Measurements from ENCODE around the gene PUS10.
A peak's percentile ranks its signal among the peaks of the same experiment; 100 is the strongest.
"Not testable (repeated sequence)": the region's sequence is repeated elsewhere in the genome, so short reads cannot be mapped to it uniquely, and the experiment has no call there.

Gene PUS10, protein sequence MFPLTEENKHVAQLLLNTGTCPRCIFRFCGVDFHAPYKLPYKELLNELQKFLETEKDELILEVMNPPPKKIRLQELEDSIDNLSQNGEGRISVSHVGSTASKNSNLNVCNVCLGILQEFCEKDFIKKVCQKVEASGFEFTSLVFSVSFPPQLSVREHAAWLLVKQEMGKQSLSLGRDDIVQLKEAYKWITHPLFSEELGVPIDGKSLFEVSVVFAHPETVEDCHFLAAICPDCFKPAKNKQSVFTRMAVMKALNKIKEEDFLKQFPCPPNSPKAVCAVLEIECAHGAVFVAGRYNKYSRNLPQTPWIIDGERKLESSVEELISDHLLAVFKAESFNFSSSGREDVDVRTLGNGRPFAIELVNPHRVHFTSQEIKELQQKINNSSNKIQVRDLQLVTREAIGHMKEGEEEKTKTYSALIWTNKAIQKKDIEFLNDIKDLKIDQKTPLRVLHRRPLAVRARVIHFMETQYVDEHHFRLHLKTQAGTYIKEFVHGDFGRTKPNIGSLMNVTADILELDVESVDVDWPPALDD

GRCh38 chr2:61017556-61018317 lies at the start of gene PUS10, which contains the start of gene PEX13:
Gene PUS10, minus strand, starts transcription at chr2:61018255. Its CDS starts 6,365 bp downstream, at chr2:61011890.
Gene PEX13, plus strand, starts transcription at chr2:61017720. Its CDS starts 40 bp downstream, at chr2:61017760.
- peak; percentile 47 for DNase-seq

GRCh38 chr2:61065714-61066709 lies 48.0 kb upstream of the PUS10 start, which contains the start of gene SANBR:
Gene SANBR, plus strand, starts transcription at chr2:61065871. Its CDS starts 4,480 bp downstream, at chr2:61070351.
- DNase-seq: peak; percentile 84

GRCh38 chr2:61059382-61059781 lies 41.3 kb upstream of the PUS10 start:
- DNase-seq: no peak

DNA sequence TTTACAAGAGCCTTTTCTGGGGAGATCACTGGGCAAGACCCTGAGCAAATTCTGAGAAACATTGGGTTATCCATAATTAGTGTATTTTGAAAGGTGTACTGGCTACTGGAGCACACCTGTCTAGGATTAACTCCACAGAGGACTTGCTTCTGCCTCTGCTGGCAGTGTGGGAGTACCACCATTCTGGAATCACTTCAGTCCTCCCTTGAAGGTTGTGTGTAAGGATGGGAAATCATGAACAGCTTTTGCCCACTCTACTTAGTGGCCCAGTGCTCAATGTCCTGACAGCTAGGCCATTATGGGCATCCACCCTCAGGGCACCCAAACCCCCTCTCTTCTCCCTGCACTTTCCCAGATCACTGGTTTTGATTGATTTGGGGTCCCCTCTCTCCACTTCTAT lies 39.5 kb upstream of the PUS10 start:
- DNase-seq: no peak

- DNase-seq: peak; percentile 6
Observed at GRCh38 chr2:61055557-61055956, 37.5 kb upstream of the PUS10 start.

GRCh38 chr2:61045999-61046398 lies 27.9 kb upstream of the PUS10 start:
- no peak for DNase-seq

DNA sequence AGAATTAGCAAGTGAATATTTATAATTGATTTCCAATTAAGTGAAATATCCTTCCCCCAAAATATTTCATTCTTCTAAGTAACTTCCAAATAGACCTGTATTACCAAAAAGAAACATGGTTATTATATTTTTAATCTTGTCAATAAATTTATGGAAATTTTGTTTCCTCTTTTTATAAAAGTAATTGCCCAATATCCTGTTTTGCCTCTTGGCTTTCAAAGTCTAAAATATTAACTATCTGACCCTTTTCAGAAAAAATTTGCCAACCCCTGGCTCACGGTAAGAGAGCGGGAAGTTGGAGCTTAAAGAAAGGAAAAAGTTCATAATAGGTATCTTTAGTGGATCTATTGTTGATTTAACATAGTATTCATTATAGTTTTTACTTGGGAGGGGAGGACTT lies 27.2 kb upstream of the PUS10 start:
- DNase-seq: no peak

- DNase-seq: no peak
Observed at GRCh38 chr2:61044636-61045035, 26.6 kb upstream of the PUS10 start.

- DNase-seq: no peak
Observed at GRCh38 chr2:61042807-61043206, 24.8 kb upstream of the PUS10 start.

- DNase-seq: not testable (repeated sequence)
Observed at GRCh38 chr2:61036643-61037042, 18.6 kb upstream of the PUS10 start.

- DNase-seq: not testable (repeated sequence)
Observed at GRCh38 chr2:61034592-61034991, 16.5 kb upstream of the PUS10 start.

GRCh38 chr2:61029533-61029932 lies 11.5 kb upstream of the PUS10 start:
- DNase-seq: no peak

- DNase-seq: no peak
Observed at GRCh38 chr2:61023670-61024069, 5.6 kb upstream of the PUS10 start.

DNA sequence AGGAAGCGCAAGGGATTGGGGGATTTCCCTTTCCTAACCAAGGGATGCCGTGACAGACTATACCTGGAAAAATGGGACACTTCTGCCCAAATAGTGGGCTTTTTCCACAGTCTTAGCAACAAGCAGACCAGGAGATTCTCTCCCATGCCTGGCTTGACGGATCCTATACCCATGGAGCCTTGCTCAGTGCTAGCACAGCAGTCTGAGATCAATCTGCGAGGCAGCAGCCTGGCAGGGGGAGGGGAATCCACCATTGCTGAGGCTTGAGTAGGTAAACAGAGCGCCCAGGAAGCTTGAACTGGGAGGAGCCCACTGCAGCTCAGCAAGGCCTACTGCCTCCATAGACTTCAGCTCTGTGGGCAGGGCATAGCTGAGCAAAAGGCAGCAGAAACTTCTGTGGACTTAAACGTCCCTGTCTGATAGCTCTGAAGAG lies 3.2 kb upstream of the PUS10 start:
- DNase-seq: no peak

- DNase-seq: no peak
Observed at GRCh38 chr2:61018798-61019197, 743 bp upstream of the PUS10 start.

DNA sequence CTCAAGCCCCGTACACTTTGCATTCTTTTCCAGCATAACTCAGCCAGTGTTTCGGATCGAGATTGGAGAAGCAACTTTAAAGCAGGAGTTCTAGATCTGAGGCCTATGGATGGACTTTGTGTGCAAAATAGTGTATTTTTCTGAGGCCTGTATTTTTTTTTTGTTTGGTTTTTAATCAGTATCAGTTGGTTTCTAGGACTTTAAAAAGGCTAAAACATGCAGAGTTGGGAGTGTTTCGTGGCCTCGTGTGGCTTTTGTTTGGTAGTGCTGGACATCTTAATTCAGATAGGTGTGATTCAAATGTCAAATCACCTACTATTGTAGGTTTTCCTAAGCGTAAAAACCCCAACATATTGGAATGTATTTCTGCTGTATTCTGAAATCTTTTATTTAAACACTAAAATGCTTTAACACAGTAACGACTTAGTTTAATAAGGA lies 282 bp upstream of the PUS10 start:
- DNase-seq: no peak

- peak; percentile 77 for DNase-seq
Observed at GRCh38 chr2:61017003-61017555, 976 bp downstream of the PUS10 start.

DNA sequence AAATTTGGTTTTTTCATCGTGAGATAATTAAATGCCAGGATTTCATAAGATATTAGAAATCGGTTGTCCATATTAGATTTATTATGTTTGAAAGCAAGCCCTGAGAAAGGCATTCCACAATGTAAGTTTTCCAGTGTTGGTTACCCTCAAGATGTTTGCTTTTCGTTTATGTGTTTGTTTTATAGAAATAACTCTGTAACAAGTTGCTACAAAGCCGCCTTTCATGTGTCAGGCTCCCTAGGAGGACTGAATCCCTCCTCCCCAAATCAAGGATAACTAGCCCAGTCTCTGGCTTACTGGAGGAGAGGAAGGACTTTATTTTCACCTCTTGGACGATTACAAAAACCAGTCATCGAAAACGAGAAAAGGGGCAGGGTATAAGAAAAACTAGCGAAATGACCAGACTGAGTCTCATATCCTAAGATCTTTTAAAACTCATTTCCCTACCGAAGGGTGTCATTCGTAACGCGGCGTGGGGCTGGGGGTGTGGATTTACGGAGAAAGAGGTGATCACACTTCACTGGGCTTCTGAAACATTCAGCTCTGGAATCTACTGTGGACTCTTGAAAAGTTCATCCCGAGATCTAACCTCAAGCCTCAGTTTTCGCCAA lies 1.6 kb downstream of the PUS10 start:
- no peak for DNase-seq

GRCh38 chr2:61015976-61016375 lies 2.1 kb downstream of the PUS10 start:
- no peak for DNase-seq

DNA sequence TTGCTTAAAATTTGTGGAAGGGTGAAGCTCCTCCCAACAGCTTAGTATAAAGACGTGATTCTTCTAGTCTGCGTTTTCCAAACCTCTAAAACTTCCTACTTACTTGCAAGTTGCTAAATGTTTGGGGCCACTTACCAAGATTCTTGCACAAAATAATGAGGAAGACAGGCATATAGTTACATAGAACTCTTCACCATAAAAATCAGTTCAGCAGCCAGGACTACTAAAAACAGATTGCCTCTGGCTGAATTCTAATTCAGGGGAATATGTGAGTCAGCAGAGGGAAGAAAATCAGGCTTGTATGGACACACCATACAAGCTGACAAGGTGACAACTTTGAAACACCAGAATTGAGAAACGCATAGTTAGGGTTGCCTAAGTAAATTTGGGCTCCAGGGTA lies 3.3 kb downstream of the PUS10 start:
- no peak for DNase-seq

GRCh38 chr2:61013382-61013781 lies 4.7 kb downstream of the PUS10 start:
- no peak for DNase-seq

Measured in CD4-positive, alpha-beta T cell treated with Interleukin-17A for 1 hour (primary cell).